GM12878 (cell line): ENCODE measurements around the gene TTC29. TPM values are rescaled to one million over a fixed set of nuclear protein-coding genes. Genes with fewer than 3 reads are reported as not detected.

Source experiments
- ATAC-seq: fragments of 200-7000 bp; cut with Tn5 transposase; 3 replicates; pipeline ENCODE4 v1.9.1; 2020; ENCODE audit warnings: mild to moderate bottlenecking, moderate library complexity
- BruUV-seq: library from RNA; stranded (reverse); fragments of 400-500 nt; replicated peaks from 2 replicates; lab custom pipeline; 2021; lab: Mats Ljungman, UMichigan
- CTCF ChIA-PET: fragments of 300-600 bp; sonication (Branson Sonifier 250); formaldehyde crosslinking; extraction: SDS; loops from one replicate; lab custom pipeline; 2021; ENCODE audit warnings: inconsistent platforms; lab: Yijun Ruan, JAX
- POLR2A ChIA-PET: fragments of 350-600 bp; formaldehyde crosslinking; extraction: SDS; loops from one replicate; lab custom pipeline; 2021; ENCODE audit warnings: inconsistent platforms; lab: Charles Lee
- RAD21 ChIA-PET: fragments of 300-600 bp; sonication (Branson Sonifier 250); formaldehyde crosslinking; loops from one replicate; lab custom pipeline; 2023; ENCODE audit warnings: antibody characterized with exemption; ENCODE audit not compliant: unreplicated experiment; lab: Charles Lee
- SMC1A ChIA-PET: fragments of 300-600 bp; sonication (Branson Sonifier 250); formaldehyde crosslinking; loops from one replicate; lab custom pipeline; 2023; ENCODE audit not compliant: unreplicated experiment, uncharacterized antibody; lab: Charles Lee
- DNase-seq: peaks from one replicate; pipeline ENCODE4 v3.0.0-alpha.2; 2011; ENCODE audit warnings: low read depth, low spot score
- FAIRE-seq: peaks from 3 replicates; lab custom pipeline; 2011; peaks lifted over from hg19 to GRCh38; lab: Jason Lieb, UNC
- H2AFZ ChIP-seq: 2 replicates; pipeline ENCODE4 v1.6.0; 2011; ENCODE audit warnings: low read depth, low read length, control low read depth; ENCODE audit not compliant: control insufficient read depth
- H3K27ac ChIP-seq: 2 replicates; pipeline ENCODE4 v1.5.1; 2011; ENCODE audit warnings: control low read depth; ENCODE audit not compliant: control insufficient read depth, insufficient read depth
- H3K27me3 ChIP-seq, 2 experiments: replicated peaks in 1 of 2; 2 replicates each; pipeline versions ENCODE4 v1.6.0 to v1.6.1; 2011; ENCODE audit warnings: low read length in 1 of 2; ENCODE audit not compliant: control insufficient read depth in 2 of 2, insufficient read depth in 2 of 2
- H3K36me3 ChIP-seq, 2 experiments: 2 replicates each; pipeline ENCODE4 v1.5.1; 2011; ENCODE audit warnings: low read length in 1 of 2; ENCODE audit not compliant: control insufficient read depth in 2 of 2, insufficient read depth in 2 of 2
- H3K4me1 ChIP-seq: 2 replicates; pipeline ENCODE4 v1.6.1; 2011; ENCODE audit warnings: mild to moderate bottlenecking, low read length, moderate library complexity, mixed read lengths; ENCODE audit not compliant: control insufficient read depth, insufficient read depth
- H3K4me2 ChIP-seq: 2 replicates; pipeline ENCODE4 v1.6.0; 2011; ENCODE audit warnings: control low read depth; ENCODE audit not compliant: control insufficient read depth, insufficient read depth
- H3K4me3 ChIP-seq: fragments of 200-600 bp; sonication (generic); 2 replicates; pipeline ENCODE4 v1.5.1; 2016
- H3K79me2 ChIP-seq: 2 replicates; pipeline ENCODE4 v1.6.0; 2011; ENCODE audit warnings: low read length; ENCODE audit not compliant: control insufficient read depth, insufficient read depth
- H3K9ac ChIP-seq: 2 replicates; pipeline ENCODE4 v1.8.0; 2011; ENCODE audit warnings: low read length, control low read depth, mixed read lengths; ENCODE audit not compliant: control insufficient read depth, insufficient read depth
- H3K9me3 ChIP-seq: replicated peaks from 3 replicates; pipeline ENCODE4 v1.5.1; 2011; ENCODE audit warnings: mild to moderate bottlenecking, low read length; ENCODE audit not compliant: control insufficient read depth, insufficient read depth
- H4K20me1 ChIP-seq: 2 replicates; pipeline ENCODE4 v1.6.0; 2011; ENCODE audit not compliant: control insufficient read depth, insufficient read depth
- ATF2 ChIP-seq: IDR thresholded peaks from 2 replicates; pipeline ENCODE4 v1.6.1; 2012; ENCODE audit warnings: low read length, inconsistent platforms
- JUND ChIP-seq: IDR thresholded peaks from 2 replicates; pipeline ENCODE4 v1.6.1; 2012; ENCODE audit warnings: low read depth, mild to moderate bottlenecking, low read length, improper control_type of control experiment, moderate library complexity
- MXI1 ChIP-seq: fragments of 150-350 bp; IDR thresholded peaks from 2 replicates; pipeline ENCODE4 v1.6.1; 2011; ENCODE audit warnings: low read depth, mild to moderate bottlenecking, inconsistent platforms, low read length, improper control_type of control experiment
- STAT3 ChIP-seq: IDR thresholded peaks from 2 replicates; pipeline ENCODE4 v1.6.1; 2011; ENCODE audit warnings: low read depth, low read length, improper control_type of control experiment
- USF2 ChIP-seq: IDR thresholded peaks from 2 replicates; pipeline ENCODE4 v1.6.1; 2011; ENCODE audit warnings: low read depth, low read length, improper control_type of control experiment, borderline replicate concordance
- ZNF622 ChIP-seq: fragments of 450-650 bp; IDR thresholded peaks from 2 replicates; pipeline ENCODE4 v1.6.1; 2017; ENCODE audit warnings: mild to moderate bottlenecking, inconsistent platforms
- WGBS: methylation state at CpG from one replicate; pipeline ENCODE4 v1.1.6; 2016; ENCODE audit warnings: low lambda C conversion rate; ENCODE audit not compliant: insufficient replicate concordance, insufficient coverage; ENCODE audit errors: missing lambda C conversion rate; 5-methylcytosine and 5-hydroxymethylcytosine counted together
- in situ Hi-C: fragments of 300-500 bp; cut with MboI; formaldehyde crosslinking; loops from 9 replicates; pipeline ENCODE4 v1.14.3; 2018; ENCODE audit warnings: mixed read lengths
- intact Hi-C: fragments of 100-400 bp; cut with micrococcal nuclease; formaldehyde crosslinking; loops from one replicate; pipeline ENCODE4 v1.14.2; 2022; ENCODE audit not compliant: unreplicated experiment
- polyA plus RNA-seq, 11 experiments: library from polyadenylated mRNA; depleted of rRNA in 4 of 11; unstranded in 6 of 11; stranded (reverse) in 5 of 11; fragments of >200 nt; fragmentation: Nextera tagmentation in 4 of 11; fragmentation: Illumina TruSeq in 1 of 11; extraction: Ambion mirVana in 4 of 11; extraction: Trizol in 1 of 11; gene quantifications; 1 replicate in 1 of 11; 2 replicates in 10 of 11; pipeline versions ENCODE4 v1.2.1 to v1.2.3, GENCODE V29; 2011 to 2016; ENCODE audit warnings: inconsistent platforms in 2 of 11, missing spikeins in 2 of 11, low read depth in 1 of 11
- total RNA-seq, 4 experiments: library from RNA; depleted of rRNA in 3 of 4; stranded (reverse); fragments of >200 nt in 3 of 4; fragmentation: Illumina TruSeq in 1 of 4; extraction: Trizol in 1 of 4; gene quantifications; 2 replicates each; pipeline versions ENCODE4 v1.2.1 to v1.2.3, GENCODE V29; 2013 to 2021

The TTC29 gene
- total and polyA plus RNA-seq, 10 of the 15 experiments (the other 5 are each of a cell fraction or from before 2014, with no cell fraction given): not detected

- TF ChIP-seq JUND (no peak), MXI1 (no peak), USF2 (no peak), ZNF622 (no peak), STAT3 (no peak)
Observed at GRCh38 chr4:146981651-146982050, 36.0 kb upstream of the TTC29 start (continued).

GRCh38 chr4:146978641-146979040 lies 33.0 kb upstream of the TTC29 start:
- POLR2A ChIA-PET: no interaction called here
- ATAC-seq: no peak

More at GRCh38 chr4:146978641-146979040, 33.0 kb upstream of the TTC29 start:
- Histone ChIP-seq H3K79me2 (no peaks in the 10 kb centered on the region), H3K27ac (no peak overlapping the region), H3K4me2 (no peak overlapping the region), H3K9me3 (no peaks in the 10 kb centered on the region), H3K9ac (no peak overlapping the region), H3K36me3 (no peaks in the 10 kb centered on the region), H2AFZ (no peak overlapping the region), H3K4me3 (no peak overlapping the region), H3K4me1 (no peaks in the 10 kb centered on the region), H3K27me3 (no peaks in the 10 kb centered on the region), H4K20me1 (no peaks in the 10 kb centered on the region)
- RAD21 ChIA-PET: no interaction called here
- DNase-seq (no peak), FAIRE-seq (no peak)
- TF ChIP-seq ATF2: no peak
- SMC1A ChIA-PET: no interaction called here
- BruUV-seq: no TSS peak
- intact Hi-C loops: no loop called here
- CTCF ChIA-PET: no interaction called here
- in situ Hi-C loops: no loop called here
- WGBS: 4% methylated on average over 4 of the region's 4 CpGs
